AG09319 (cell line): ENCODE data around the gene CMTM4.

ENCODE experiments used
- DNase-seq: peaks from one replicate; pipeline ENCODE4 v3.0.0-alpha.2; 2010; ENCODE audit warnings: low read depth; ENCODE audit errors: extremely low read depth
- CTCF ChIP-seq: IDR thresholded peaks from 2 replicates; pipeline ENCODE4 v1.5.1; 2011; ENCODE audit warnings: low read depth, mild to moderate bottlenecking, inconsistent platforms, low read length, moderate library complexity

Gene CMTM4

DNA sequence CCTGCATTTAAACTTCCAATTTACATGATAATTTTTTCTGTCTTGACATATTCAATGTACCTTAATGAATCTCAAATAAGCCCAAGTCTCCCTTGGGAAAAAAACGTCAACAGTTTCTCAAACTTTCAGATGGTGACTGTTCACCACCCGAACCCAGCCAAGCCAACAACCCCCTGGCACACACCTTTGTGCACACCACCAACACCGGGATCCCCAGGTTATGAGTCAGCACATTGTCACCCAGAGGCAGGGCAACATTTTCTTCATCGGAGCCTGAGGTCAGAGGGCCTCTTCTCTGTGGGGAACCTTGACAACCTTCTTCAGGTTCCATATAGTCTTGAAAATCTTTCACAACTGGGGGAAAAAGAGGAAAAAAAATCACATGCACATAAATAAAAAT lies 39.3 kb upstream of the CMTM4 start:
- TF ChIP-seq CTCF: no peak
- no peak for DNase-seq

- DNase-seq: no peak
- no peak for TF ChIP-seq CTCF
Observed at GRCh38 chr16:66731101-66731500, 34.6 kb upstream of the CMTM4 start.

DNA sequence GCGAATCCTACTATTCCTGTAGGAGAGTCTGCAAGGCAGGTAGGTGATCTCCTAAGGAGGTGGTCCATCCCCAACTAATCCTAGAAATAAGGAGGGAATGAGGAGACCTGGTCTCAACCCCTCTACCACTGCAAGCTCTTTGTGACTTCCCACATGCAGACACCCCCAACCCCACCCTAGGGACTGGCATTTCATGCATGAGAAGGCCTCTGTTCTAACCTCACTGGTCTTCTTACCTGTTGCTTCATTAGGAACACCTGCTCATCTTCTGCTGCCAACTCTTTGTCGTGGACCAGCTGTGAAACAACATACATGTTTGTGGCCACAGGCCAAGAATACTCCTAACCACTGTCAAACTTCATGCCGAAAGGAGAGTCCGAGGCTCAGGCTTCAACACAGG lies 32.3 kb upstream of the CMTM4 start:
- no peak for TF ChIP-seq CTCF
- no peak for DNase-seq

GRCh38 chr16:66728117-66728787 lies 31.7 kb upstream of the CMTM4 start:
- TF ChIP-seq CTCF: peak; percentile 53
- DNase-seq: no peak

DNA sequence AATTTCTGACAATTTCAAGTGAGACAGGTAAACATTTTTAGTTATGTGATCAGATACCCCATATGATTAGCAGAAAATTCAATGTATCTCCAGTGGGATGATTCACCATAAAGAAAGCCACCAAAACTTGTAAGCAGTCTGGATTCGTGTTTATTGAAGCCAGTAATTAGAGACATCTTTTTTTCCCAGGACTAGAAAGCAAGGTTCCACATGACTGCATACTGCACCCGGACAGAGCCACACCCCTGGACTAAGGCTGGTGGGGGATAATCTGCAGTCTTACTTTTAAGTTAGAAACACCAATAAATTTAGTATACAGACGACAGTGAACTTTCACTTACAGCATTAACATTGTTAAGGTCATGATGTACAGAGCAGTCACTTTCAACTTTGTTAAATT lies 24.2 kb upstream of the CMTM4 start:
- DNase-seq: no peak
- TF ChIP-seq CTCF: no peak

DNA sequence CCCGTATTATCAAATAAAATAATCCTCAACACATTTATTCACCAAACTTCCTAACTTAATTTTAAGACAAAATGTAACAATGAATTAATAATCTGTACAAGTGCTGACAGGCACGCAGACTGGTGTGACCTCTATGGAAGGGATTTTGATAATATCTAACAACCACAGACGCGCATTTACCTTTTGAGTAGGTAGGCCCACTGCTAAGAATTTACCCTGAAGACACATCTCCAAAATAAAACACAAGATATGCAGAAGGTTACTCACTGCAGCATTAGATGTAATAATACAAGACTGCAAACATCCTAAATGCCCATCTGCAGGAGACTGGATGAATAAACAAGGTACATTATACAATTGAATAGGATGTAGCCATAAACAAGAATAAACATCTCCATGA lies 22.7 kb upstream of the CMTM4 start:
- no peak for DNase-seq
- TF ChIP-seq CTCF: no peak

DNA sequence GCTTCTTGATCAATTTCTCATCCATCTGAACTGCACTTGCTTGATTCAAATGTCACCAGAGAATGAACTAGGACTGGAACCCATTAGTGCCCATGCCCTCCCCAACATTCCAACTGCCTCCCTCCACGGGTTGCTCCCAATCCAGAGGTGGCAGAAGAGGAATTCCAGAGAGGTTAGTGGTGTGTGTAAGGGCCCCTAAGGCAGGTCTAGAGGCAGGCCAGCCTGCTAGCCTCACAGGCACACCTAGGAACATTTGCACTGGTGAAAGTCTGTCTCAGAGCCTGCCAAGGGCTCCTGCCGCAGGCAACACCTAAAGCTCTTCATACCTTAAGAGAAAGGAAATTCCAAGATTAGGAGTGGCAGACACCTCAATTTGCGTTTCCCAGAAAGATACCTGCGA lies 21.2 kb upstream of the CMTM4 start:
- no peak for TF ChIP-seq CTCF
- no peak for DNase-seq
